GM19452 (cell line): ENCODE measurements around the gene JAZF1.

Experiments used
- ATAC-seq: cut with Tn5 transposase; IDR thresholded peaks from one replicate; pipeline ENCODE4 v1.9.1; 2021; ENCODE audit not compliant: unreplicated experiment

The JAZF1 gene

GRCh38 chr7:28140979-28141378 lies 39.6 kb downstream of the JAZF1 start:
- no peak for ATAC-seq

- no peak for ATAC-seq
Observed at GRCh38 chr7:28138837-28139236, 41.8 kb downstream of the JAZF1 start.

- no peak for ATAC-seq
Observed at GRCh38 chr7:28137463-28137862, 43.1 kb downstream of the JAZF1 start.

- ATAC-seq: no peak
Observed at GRCh38 chr7:28136885-28137284, 43.7 kb downstream of the JAZF1 start.

- no peak for ATAC-seq
Observed at GRCh38 chr7:28136420-28136819, 44.2 kb downstream of the JAZF1 start.

GRCh38 chr7:28135760-28136159 lies 44.8 kb downstream of the JAZF1 start:
- no peak for ATAC-seq

GRCh38 chr7:28135315-28135714 lies 45.3 kb downstream of the JAZF1 start:
- no peak for ATAC-seq

- ATAC-seq: no peak
Observed at GRCh38 chr7:28133872-28134271, 46.7 kb downstream of the JAZF1 start.

- no peak for ATAC-seq
Observed at GRCh38 chr7:28132959-28133870, 47.4 kb downstream of the JAZF1 start.

GRCh38 chr7:28130277-28130676 lies 50.3 kb downstream of the JAZF1 start:
- ATAC-seq: no peak

GRCh38 chr7:28128608-28129007 lies 52.0 kb downstream of the JAZF1 start:
- ATAC-seq: no peak

GRCh38 chr7:28126410-28127041 lies 54.1 kb downstream of the JAZF1 start:
- ATAC-seq: no peak

- ATAC-seq: no peak
Observed at GRCh38 chr7:28125431-28126409, 54.9 kb downstream of the JAZF1 start.

GRCh38 chr7:28124413-28124812 lies 56.2 kb downstream of the JAZF1 start:
- ATAC-seq: no peak

- no peak for ATAC-seq
Observed at GRCh38 chr7:28123752-28124151, 56.8 kb downstream of the JAZF1 start.

- no peak for ATAC-seq
Observed at GRCh38 chr7:28121496-28121895, 59.1 kb downstream of the JAZF1 start.

GRCh38 chr7:28116041-28116440 lies 64.6 kb downstream of the JAZF1 start:
- no peak for ATAC-seq

GRCh38 chr7:28115261-28115660 lies 65.3 kb downstream of the JAZF1 start:
- no peak for ATAC-seq

- ATAC-seq: no peak
Observed at GRCh38 chr7:28114056-28114455, 66.5 kb downstream of the JAZF1 start.

- ATAC-seq: no peak
Observed at GRCh38 chr7:28112883-28113540, 67.6 kb downstream of the JAZF1 start.

GRCh38 chr7:28112467-28112866 lies 68.1 kb downstream of the JAZF1 start:
- no peak for ATAC-seq
